GM19193 (cell line): Measurements from ENCODE around the gene C16orf78.

Experiments
- POLR2A ChIP-seq: IDR thresholded peaks from 4 replicates; pipeline ENCODE4 v1.6.1; 2011; ENCODE audit not compliant: insufficient read depth, insufficient read length; ENCODE audit errors: extremely low read depth

The C16orf78 gene

GRCh38 chr16:49356728-49357488 lies 16.7 kb upstream of the C16orf78 start:
- no peak for TF ChIP-seq POLR2A

- TF ChIP-seq POLR2A: no peak
These were observed 14.0 kb upstream of the C16orf78 start for GRCh38 chr16:49359591-49359990.

- no peak for TF ChIP-seq POLR2A
These were observed 11.4 kb upstream of the C16orf78 start for GRCh38 chr16:49362230-49362629.

- no peak for TF ChIP-seq POLR2A
These were observed 7.7 kb upstream of the C16orf78 start for GRCh38 chr16:49365711-49366509.

GRCh38 chr16:49366669-49367068 lies 6.9 kb upstream of the C16orf78 start:
- no peak for TF ChIP-seq POLR2A

DNA sequence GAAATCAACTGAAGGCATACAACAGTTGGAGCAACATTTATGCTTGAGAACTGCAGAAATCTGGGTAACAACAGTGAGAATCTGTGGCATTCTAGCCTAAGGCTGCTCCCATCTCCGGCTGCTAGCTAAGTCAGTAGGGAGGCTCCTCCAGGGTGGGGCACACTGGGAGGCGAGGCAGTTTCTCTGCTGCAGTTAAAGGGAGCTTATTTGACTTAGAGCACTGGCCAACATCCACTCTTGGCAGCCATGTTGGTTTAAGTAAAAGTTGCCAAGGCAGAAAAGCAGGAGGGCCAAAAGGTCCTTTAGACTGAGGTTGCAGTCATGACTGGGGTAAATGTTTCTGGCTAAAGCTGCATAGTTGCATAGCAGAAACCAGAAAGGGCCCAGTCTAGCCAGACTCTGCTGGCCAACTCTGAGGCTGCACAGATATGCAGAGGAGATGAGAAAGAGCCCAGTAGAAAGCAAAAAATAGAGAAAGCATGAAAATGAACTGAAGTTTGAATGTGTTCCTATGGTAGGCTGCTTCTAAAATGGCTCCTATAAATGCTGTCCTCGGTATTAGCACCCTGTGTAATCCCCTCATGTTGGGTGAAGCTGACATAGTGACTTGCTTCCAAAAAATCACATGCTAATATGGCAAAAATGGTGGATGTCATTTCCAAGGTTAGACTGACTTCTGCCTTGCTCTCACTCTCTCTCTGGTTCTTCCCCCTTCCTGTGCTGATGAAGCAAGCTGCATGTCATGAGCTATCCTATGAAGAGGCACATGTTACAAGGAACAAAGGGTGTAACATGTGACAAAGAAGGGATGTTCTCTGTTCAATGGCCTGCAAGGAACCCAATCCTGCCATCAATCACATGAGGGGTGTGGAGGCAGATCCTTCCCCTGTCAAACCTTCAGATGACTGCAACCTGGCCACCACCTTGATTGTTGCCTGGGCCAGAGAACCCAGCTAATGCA lies 3.7 kb upstream of the C16orf78 start:
- no peak for TF ChIP-seq POLR2A

GRCh38 chr16:49376206-49376605 lies 2.6 kb downstream of the C16orf78 start:
- no peak for TF ChIP-seq POLR2A

DNA sequence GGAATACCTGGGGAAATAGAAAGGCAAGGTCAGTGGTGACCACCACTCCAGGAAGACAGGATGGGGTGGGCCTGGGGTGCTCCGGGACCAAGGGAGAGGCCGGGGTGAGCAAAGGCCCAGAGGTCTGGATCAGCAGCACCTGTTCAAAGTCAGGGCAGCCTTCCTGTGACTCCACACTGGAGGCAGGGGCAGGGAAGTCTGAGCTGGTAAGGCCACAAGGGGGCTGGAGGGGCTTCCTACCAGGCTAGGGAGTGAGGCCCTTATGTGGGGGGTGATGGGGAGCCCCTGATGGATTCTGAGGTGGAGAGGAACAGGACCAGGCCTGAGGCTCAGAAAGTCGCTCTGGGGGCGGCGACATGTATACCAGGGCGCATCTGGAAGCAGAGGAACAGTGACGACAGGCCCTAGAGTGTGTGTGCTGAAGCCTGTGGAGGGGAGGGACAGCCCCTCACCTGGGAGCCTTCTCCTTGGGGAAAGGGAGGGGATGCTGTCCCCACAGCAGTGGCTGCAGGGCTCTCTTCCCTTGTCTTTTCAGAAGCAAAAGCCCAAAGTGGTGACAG lies 3.7 kb downstream of the C16orf78 start:
- no peak for TF ChIP-seq POLR2A

DNA sequence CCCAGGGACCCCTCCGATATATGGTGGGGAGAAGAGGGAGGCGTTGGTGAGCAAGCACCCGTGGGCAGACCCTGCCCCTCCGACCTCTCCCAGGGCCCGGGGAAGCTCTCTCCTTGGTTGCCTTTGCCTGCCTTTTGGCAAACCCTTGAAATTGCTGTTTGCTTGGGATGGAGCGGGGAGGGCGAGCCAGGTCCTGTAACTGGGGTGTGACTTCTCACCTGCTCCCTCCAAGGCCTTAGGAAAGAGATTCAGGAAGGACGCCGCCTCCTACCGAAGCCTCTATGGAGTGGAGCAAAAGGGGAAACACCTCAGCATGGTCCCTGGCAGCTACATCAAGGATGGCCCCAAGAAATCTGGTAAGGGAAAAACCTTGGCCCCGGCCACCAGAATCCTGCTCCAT lies 4.6 kb downstream of the C16orf78 start:
- TF ChIP-seq POLR2A: no peak

DNA sequence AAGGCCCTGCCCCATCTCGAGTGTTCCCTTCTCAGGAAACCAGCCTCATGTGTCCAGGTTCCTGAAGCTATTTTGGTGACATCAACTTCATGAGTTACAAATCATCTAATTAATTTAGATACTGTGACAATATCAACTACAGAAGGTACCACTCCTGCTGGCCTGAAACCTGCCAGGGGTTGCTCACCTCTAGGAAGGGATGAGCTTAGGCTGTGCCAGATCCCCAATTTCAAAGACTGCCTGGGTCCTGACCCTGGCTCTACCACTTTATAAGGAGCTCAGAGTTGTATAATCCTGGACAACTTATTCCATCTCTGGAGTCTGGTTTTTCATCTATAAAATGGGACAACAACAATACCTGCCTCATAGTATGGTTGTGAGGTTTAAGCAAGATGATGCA lies 5.2 kb downstream of the C16orf78 start:
- no peak for TF ChIP-seq POLR2A

- no peak for TF ChIP-seq POLR2A
These were observed 9.3 kb downstream of the C16orf78 start for GRCh38 chr16:49382916-49383315.

GRCh38 chr16:49395021-49395420 lies 21.4 kb downstream of the C16orf78 start:
- no peak for TF ChIP-seq POLR2A

DNA sequence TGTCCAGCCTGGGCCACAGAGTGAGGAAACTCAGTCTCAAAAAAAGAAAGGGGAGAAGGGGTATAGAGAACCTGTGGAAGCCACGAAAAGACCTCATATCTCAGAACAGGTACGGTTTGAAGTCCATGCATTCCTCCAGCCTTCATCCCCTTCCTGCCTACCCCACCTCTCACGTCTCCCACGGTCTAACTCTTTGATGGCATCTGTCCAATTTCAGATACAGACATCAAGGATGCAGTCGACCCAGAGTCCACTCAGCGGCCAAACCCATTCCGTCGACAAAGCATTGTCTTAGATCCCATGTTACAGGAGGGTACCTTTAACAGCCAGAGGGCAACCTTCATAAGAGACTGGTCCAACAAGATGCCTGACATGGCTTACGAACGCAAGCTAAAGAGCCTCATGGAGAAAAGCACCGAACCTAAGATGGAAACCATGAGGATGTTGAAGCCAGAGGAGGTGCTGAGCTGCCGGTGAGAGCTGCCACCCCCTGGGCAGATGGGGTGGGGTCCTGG lies 22.7 kb downstream of the C16orf78 start:
- TF ChIP-seq POLR2A: no peak

- no peak for TF ChIP-seq POLR2A
These were observed 25.2 kb downstream of the C16orf78 start for GRCh38 chr16:49398761-49399160.
